NCI-H2196 treated with DMSO at 0.1 percent for 48 hours (cell line): ENCODE measurements around the gene SCN1A.
"Not testable (repeated sequence)": the region's sequence is repeated elsewhere in the genome, so short reads cannot be mapped to it uniquely, and the experiment has no call there.

Source experiments
- DNase-seq: peaks from one replicate; lab custom pipeline; 2025; ENCODE audit not compliant: unreplicated experiment; lab: John Stamatoyannopoulos, UW

Gene SCN1A

DNA sequence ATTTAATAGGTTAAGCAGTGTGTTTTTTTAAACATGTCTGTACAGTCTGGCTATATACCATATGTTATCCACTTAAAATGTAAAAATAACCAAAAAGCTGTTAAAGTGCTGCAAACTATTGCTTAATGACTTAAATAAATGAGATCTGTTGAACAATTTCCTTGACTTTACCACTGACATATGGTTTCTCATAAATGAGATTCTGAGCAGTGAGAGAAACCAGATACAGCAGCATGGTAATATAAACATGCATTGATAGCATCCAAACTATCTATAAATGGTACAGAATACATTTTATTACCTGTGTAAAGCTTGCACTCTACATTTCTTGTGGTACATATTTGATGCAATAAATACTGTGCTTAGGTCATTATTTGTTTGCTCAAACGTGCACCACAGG, 138.0 kb downstream of the SCN1A start:
- DNase-seq = no peak

- no peak for DNase-seq
Measured at GRCh38 chr2:165985120-165985519, 142.7 kb downstream of the SCN1A start.

- not testable (repeated sequence) for DNase-seq
Measured at GRCh38 chr2:165972161-165972560, 155.7 kb downstream of the SCN1A start.

DNA sequence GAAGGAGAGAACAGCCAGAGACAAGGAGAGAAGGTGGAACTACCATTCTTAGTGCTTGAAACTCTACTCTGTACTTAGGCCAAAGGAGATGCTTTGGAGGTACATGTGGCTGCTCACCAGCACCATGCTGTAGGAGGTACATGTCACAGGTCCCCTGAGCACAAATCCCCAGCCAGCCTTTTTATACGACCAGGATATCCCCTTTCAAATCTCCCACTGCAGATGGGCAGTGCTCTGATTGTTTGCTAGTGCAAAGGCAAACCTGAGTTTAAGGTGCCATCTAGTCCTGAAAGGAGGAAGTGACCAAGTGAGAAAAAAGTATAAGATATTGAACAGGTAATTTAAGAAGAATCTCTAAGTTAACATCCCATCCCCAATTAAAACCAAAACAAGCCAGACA, 157.2 kb downstream of the SCN1A start:
- no peak for DNase-seq

DNA sequence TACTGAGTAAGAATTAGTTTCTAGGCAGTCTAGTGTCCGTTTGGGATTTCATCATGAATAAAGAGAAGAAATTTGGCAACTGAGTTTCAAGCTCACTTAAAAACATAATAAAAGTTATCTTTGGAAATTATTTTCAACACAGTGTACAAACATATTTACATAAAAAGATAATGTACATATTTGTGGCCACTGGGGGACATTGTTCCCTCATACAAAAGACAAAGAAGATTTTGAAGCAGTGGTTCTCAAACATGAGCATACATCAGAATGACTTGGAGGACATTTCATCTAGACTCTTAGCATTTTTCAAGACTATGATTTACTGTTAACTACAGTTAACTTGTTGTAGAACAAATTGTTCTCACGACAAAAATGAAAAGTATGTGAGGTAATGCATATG, 158.6 kb downstream of the SCN1A start:
- no peak for DNase-seq

DNA sequence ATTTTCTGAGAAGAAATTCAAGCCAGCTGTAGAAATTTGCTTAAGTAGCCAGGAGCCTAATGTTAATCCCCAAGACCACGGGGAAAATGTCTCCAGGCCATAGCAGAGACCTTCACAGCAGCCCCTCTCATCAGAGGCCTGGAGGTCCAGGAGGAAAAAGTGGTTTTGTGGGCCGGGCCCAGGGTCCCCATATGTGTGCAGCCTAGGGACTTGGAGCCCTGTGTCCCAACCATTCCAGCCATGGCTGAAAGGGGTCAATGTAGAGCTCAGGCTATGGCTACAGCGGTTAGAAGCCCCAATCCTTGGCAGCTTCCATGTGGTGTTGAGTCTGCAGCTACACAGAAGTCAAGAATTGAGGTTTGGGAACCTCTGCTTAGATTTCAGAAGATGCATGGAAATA, 160.1 kb downstream of the SCN1A start:
- DNase-seq = no peak

DNA sequence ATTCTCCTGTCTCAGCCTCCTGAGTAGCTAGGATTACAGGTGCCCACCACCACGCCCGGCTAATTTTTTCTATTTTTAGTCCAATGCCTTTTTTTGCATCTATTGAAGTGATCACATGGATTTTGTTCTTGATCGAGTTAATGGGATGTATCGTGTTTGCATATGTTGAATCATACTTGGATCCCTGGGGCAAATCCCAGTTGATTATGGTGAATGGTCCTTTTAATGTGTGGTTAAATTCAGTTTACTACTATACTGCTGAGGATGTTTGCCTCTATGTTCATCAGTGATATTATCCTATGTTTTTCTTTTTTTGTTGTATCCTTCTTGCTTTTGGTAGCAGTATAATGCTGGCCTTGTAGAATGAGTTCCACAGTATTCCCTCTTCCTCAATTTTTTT, 166.0 kb downstream of the SCN1A start:
- DNase-seq = no peak

DNA sequence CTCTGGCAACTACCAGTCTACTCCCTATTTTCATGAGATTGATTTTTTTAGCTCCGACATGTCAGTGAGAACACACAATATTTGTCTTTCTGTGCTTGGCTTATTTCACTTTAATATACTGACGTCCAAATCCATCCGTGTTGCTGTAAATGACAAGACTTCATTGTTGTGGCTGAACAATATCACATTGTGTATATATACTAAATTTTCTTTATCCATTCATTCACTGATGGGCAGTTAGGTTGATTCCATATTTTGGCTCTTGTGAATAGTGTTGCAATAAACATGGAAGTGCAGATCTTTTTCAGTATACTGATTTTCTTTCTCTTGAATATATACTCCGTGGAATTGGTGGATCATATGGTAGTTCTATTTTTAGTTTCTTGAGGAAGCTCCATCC, 168.4 kb downstream of the SCN1A start:
- DNase-seq = no peak

- no peak for DNase-seq
Measured at GRCh38 chr2:165958313-165958960, 169.4 kb downstream of the SCN1A start.

DNA sequence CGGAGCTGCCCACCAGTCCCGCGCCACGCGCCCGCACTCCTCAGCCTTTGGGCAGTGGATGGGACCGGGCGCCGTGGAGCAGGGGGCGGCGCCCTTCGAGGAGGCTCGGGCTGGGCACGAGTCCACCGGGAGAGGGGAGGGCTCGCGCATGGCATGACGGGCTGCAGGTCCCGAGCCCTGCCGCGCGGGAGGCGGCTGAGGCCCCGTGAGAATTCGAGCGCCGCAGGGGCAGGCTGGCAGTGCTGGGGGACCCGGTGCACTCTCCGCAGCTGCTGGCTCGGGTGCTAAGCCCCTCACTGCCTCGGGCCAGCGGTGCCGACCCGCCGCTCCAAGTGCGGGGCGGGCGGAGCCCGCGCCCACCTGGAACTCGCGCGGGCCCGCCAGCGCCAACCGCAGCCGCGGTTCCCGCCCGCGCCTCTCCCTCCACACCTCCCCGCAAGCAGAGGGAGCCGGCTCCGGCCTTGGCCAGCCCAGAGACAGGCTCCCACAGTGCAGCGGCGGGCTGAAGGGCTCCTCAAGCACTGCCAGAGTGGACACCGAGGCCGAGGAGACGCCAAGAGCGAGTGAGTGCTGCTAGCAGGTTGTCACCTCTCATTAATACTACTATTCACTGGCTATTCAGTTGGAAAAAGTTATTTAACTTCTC, 170.7 kb downstream of the SCN1A start:
- no peak for DNase-seq

GRCh38 chr2:165953655-165954606, 173.9 kb downstream of the SCN1A start, which contains the start of gene TTC21B:
TTC21B (minus strand) TSS chr2:165953776; CDS start chr2:165953705, 71 bp downstream.
- peak; percentile 97 for DNase-seq

DNA sequence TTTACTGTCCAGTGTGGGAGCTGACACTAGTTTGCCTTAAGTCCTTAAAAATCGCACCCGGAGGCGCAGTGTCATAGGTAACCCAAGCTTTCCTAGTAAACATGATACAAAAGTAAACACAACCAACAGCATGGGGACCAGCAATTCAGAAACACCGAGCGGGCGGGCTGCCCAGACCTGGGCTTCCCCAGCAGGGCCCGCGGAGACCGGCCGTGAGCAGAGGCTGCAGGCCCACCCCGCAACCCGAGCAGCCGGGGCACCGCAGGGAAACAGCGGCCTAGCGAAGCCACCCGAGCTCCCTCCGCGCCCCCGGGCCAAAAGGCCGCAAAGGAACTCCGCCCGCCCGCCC, 174.5 kb downstream of the SCN1A start:
- DNase-seq = peak; percentile 56

GRCh38 chr2:165952741-165953211, 175.0 kb downstream of the SCN1A start:
- DNase-seq = peak; percentile 35

DNA sequence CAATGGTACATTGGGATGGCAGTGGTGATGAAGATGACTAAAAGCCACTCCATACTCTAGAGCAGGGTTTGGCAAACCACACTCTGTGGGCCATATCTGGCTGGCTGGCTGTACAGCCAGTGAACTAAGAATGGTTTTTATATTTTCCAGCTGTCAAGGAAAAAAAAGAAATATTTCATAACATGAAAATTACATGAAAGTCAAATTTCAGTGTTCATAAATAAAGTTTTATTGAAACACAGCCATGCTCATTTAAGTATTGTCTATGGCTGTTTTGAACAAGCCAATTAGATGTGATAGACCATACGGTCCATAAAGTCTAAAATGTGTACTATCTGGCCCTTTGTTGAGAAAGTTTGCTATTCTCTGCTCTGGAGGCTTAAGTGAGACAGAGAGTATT, 175.7 kb downstream of the SCN1A start:
- DNase-seq = no peak

GRCh38 chr2:165950438-165950837, 177.4 kb downstream of the SCN1A start:
- no peak for DNase-seq

DNA sequence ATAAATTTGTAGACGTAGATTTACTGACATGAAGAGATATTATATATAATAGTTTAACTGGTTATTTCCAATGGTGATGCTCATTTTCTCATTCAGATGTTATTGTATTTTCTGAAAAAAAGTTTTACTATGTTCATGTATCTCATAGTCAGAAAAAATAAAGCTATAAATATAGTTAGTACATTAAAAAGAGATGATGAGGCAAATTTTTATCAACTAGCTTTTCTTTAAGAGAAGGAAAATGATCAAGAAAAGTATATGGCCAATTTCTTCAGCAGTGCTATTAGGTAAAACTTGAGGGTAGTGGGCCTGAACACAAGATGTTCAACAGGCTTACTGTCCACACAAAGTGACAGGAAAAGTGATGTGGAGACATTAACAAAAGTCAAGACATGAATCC, 186.0 kb downstream of the SCN1A start:
- no peak for DNase-seq

GRCh38 chr2:165938237-165938636, 189.6 kb downstream of the SCN1A start:
- DNase-seq = no peak
